Measurements from ENCODE around the gene GFRA4. TPM values are rescaled to one million over a fixed set of nuclear protein-coding genes. Genes with fewer than 3 reads are reported as not detected.

GFRA4 gene
- polyA plus RNA-seq, 1 of the 3 experiments (the other 2 are of a cell fraction) = not detected

DNA sequence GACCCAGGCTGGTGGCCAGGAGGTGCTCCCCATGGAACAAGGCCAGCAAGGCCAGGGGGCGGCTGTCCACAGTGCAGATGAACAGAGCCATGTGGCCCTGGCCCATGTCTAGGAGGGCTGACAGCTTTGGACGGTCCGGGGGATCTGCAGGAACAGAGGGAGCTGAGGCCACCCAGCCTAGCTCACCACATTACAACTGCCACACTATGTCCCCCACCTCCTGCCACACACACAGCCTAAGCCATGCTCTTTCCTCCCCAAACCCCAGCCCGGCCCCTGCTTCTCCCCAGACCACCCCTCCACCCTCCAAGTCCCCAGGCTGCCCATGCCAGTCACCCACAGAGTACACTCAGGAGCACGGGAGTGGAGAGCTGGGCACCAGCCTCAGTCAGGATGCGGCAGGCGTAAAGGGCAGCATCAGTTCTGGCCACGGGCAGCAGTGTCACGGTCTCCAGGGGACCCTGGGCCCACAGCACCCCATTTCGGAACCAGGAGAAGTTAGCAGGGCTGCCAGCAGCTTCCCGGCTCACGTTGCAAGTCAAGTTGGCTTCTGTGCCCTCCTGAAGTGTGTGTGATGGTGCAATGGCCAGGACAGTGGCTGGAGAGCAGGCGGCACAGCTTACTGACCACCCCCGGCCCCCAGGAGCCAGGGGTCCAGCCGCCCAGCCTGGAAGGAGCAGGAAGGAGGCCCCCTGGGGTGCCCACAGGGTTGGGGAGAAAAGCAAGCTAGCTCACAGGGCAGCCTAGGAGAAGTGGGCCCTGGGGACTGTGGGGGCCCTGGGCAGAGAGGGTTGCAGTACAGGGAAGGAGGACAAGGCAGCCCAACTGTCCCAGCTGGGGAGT lies 33.8 kb upstream of the GFRA4 start:
- no peaks in the 10 kb centered on the region for H3F3A ChIP-seq (replicated peaks; ENCODE audit: insufficient read depth)
- no peak overlapping the region for H3K27ac ChIP-seq (ENCODE audit: low read depth in 2 of 2, low read length in 1 of 2)
- no peaks in the 10 kb centered on the region for H3K27me3 ChIP-seq (ENCODE audit: insufficient read depth)
- no peak overlapping the region for H3K9ac ChIP-seq
- CTCF ChIA-PET = interaction anchor here (1.0 to 5.8 kb wide), 9 partner anchors 10 to 43 kb away, joined by 3 to 58 read pairs (median 7); no protein-coding TSS in a partner anchor
- no peak overlapping the region for H3K4me3 ChIP-seq (ENCODE audit: low read depth in 2 of 2, low read length in 1 of 2)
- no peak overlapping the region for H2AFZ ChIP-seq (ENCODE audit: low read depth)
- 51% methylated on average over 12 of the region's 15 CpGs for WGBS (ENCODE audit: low lambda C conversion rate)
- no peaks in the 10 kb centered on the region for H3K9me3 ChIP-seq
- DNase-seq = no peak
- TF ChIP-seq MEF2A (IDR thresholded peaks at IDR 0.05; ENCODE audit: borderline replicate concordance, low read depth) (no peak), NRF1 (IDR thresholded peaks at IDR 0.05; ENCODE audit: low read depth, low read length) (no peak), EZH2phosphoT487 (IDR thresholded peaks at IDR 0.05; ENCODE audit: borderline replicate concordance, low read depth) (no peak), NFIC (IDR thresholded peaks at IDR 0.05; ENCODE audit: borderline replicate concordance) (no peak), MXI1 (IDR thresholded peaks at IDR 0.05; ENCODE audit: low read depth, low read length) (no peak), SIN3A (IDR thresholded peaks at IDR 0.05; ENCODE audit: borderline replicate concordance, low read depth, low read length) (no peak), JUND (IDR thresholded peaks at IDR 0.05) (no peak), SMC3 (IDR thresholded peaks at IDR 0.05; ENCODE audit: low read depth, low read length) (no peak), RFX5 (IDR thresholded peaks at IDR 0.05; ENCODE audit: low read length) (no peak), RAD21 (IDR thresholded peaks at IDR 0.05; ENCODE audit: low read length) (no peak)
- TF ChIP-seq, protein P1, sequence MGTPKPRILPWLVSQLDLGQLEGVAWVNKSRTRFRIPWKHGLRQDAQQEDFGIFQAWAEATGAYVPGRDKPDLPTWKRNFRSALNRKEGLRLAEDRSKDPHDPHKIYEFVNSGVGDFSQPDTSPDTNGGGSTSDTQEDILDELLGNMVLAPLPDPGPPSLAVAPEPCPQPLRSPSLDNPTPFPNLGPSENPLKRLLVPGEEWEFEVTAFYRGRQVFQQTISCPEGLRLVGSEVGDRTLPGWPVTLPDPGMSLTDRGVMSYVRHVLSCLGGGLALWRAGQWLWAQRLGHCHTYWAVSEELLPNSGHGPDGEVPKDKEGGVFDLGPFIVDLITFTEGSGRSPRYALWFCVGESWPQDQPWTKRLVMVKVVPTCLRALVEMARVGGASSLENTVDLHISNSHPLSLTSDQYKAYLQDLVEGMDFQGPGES (IDR thresholded peaks at IDR 0.05; ENCODE audit: low read depth, low read length) = no peak
- TF ChIP-seq, protein P2, sequence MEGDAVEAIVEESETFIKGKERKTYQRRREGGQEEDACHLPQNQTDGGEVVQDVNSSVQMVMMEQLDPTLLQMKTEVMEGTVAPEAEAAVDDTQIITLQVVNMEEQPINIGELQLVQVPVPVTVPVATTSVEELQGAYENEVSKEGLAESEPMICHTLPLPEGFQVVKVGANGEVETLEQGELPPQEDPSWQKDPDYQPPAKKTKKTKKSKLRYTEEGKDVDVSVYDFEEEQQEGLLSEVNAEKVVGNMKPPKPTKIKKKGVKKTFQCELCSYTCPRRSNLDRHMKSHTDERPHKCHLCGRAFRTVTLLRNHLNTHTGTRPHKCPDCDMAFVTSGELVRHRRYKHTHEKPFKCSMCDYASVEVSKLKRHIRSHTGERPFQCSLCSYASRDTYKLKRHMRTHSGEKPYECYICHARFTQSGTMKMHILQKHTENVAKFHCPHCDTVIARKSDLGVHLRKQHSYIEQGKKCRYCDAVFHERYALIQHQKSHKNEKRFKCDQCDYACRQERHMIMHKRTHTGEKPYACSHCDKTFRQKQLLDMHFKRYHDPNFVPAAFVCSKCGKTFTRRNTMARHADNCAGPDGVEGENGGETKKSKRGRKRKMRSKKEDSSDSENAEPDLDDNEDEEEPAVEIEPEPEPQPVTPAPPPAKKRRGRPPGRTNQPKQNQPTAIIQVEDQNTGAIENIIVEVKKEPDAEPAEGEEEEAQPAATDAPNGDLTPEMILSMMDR (IDR thresholded peaks at IDR 0.05) = no peak
- TF ChIP-seq, protein P3, sequence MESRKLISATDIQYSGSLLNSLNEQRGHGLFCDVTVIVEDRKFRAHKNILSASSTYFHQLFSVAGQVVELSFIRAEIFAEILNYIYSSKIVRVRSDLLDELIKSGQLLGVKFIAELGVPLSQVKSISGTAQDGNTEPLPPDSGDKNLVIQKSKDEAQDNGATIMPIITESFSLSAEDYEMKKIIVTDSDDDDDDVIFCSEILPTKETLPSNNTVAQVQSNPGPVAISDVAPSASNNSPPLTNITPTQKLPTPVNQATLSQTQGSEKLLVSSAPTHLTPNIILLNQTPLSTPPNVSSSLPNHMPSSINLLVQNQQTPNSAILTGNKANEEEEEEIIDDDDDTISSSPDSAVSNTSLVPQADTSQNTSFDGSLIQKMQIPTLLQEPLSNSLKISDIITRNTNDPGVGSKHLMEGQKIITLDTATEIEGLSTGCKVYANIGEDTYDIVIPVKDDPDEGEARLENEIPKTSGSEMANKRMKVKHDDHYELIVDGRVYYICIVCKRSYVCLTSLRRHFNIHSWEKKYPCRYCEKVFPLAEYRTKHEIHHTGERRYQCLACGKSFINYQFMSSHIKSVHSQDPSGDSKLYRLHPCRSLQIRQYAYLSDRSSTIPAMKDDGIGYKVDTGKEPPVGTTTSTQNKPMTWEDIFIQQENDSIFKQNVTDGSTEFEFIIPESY (IDR thresholded peaks at IDR 0.05; ENCODE audit: borderline replicate concordance, low read depth) = no peak
- TF ChIP-seq, protein P4, sequence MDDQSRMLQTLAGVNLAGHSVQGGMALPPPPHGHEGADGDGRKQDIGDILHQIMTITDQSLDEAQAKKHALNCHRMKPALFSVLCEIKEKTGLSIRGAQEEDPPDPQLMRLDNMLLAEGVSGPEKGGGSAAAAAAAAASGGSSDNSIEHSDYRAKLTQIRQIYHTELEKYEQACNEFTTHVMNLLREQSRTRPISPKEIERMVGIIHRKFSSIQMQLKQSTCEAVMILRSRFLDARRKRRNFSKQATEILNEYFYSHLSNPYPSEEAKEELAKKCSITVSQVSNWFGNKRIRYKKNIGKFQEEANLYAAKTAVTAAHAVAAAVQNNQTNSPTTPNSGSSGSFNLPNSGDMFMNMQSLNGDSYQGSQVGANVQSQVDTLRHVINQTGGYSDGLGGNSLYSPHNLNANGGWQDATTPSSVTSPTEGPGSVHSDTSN (IDR thresholded peaks at IDR 0.05) = no peak
- TF ChIP-seq, protein P5, sequence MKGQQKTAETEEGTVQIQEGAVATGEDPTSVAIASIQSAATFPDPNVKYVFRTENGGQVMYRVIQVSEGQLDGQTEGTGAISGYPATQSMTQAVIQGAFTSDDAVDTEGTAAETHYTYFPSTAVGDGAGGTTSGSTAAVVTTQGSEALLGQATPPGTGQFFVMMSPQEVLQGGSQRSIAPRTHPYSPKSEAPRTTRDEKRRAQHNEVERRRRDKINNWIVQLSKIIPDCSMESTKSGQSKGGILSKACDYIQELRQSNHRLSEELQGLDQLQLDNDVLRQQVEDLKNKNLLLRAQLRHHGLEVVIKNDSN (IDR thresholded peaks at IDR 0.05; ENCODE audit: borderline replicate concordance, low read depth) = no peak
- TF ChIP-seq, protein P6, sequence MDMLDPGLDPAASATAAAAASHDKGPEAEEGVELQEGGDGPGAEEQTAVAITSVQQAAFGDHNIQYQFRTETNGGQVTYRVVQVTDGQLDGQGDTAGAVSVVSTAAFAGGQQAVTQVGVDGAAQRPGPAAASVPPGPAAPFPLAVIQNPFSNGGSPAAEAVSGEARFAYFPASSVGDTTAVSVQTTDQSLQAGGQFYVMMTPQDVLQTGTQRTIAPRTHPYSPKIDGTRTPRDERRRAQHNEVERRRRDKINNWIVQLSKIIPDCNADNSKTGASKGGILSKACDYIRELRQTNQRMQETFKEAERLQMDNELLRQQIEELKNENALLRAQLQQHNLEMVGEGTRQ (IDR thresholded peaks at IDR 0.05; ENCODE audit: borderline replicate concordance, low read depth, low read length) = no peak
- no peaks in the 10 kb centered on the region for H3K4me1 ChIP-seq (ENCODE audit: control insufficient read depth in 1 of 2, insufficient read depth in 2 of 2, low read depth in 1 of 2, low read length in 1 of 2)
- no peak overlapping the region for H3K4me2 ChIP-seq
- no peaks in the 10 kb centered on the region for H3K79me2 ChIP-seq (ENCODE audit: insufficient read depth)
- H3K9me2 ChIP-seq = no peaks in the 10 kb centered on the region
- H4K20me1 ChIP-seq (ENCODE audit: insufficient read depth) = no peaks in the 10 kb centered on the region
- POLR2A ChIA-PET = no interaction called here
- no peaks in the 10 kb centered on the region for H3K36me3 ChIP-seq (replicated peaks in 1 of 2; ENCODE audit: control insufficient read depth in 1 of 2, insufficient read depth in 2 of 2, low read length in 1 of 2)
